Gastrocnemius medialis (tissue), 4 donors: ENCODE measurements around the gene FAT4. TPM values are rescaled to one million over a fixed set of nuclear protein-coding genes. Genes with fewer than 3 reads are reported as not detected.

Source experiments
- ATAC-seq, 2 donors: fragments of 150-250 bp; one replicate each; pipeline ENCODE4 v1.9.1; 2016
- DNase-seq, 2 donors: peaks; one replicate each; pipeline ENCODE4 v3.0.0-alpha.2; 2019
- H3K27ac ChIP-seq, 4 donors: fragments of 200-600 bp; sonication (generic); 1 replicate in 1 of 4; 2 replicates in 3 of 4; pipeline ENCODE4 v1.5.1; 2016 to 2018; ENCODE audit warnings: mild to moderate bottlenecking in 2 of 4, moderate library complexity in 1 of 4
- H3K27me3 ChIP-seq, 3 donors: fragments of 200-600 bp; sonication (generic) in 2 of 3; 1 replicate in 1 of 3; 2 replicates in 2 of 3; pipeline versions ENCODE4 v1.5.1 to v1.6.0; 2016 to 2019; ENCODE audit warnings: mild to moderate bottlenecking in 1 of 3, moderate library complexity in 1 of 3
- H3K36me3 ChIP-seq, 2 donors: fragments of 200-600 bp; sonication (generic) in 1 of 2; one replicate each; pipeline ENCODE4 v1.5.1; 2017 to 2018
- H3K4me1 ChIP-seq, 2 donors: fragments of 200-600 bp; sonication (generic) in 1 of 2; one replicate each; pipeline ENCODE4 v1.5.1; 2016 to 2017; ENCODE audit warnings: mild to moderate bottlenecking in 2 of 2
- H3K4me3 ChIP-seq, 4 donors: fragments of 200-600 bp; sonication (generic) in 3 of 4; 1 replicate in 1 of 4; 2 replicates in 3 of 4; pipeline ENCODE4 v1.5.1; 2016 to 2019; ENCODE audit warnings: mild to moderate bottlenecking in 2 of 4
- H3K9me3 ChIP-seq, 3 donors: fragments of 200-600 bp; sonication (generic) in 2 of 3; 1 replicate in 1 of 3; 2 replicates in 2 of 3; pipeline ENCODE4 v1.5.1; 2016 to 2019
- CTCF ChIP-seq, 5 experiments: fragments of 450-650 bp in 3 of 5; fragments of 200-600 bp in 2 of 5; sonication (generic) in 2 of 5; IDR thresholded peaks in 4 of 5; conservative IDR thresholded peaks in 1 of 5; 1 replicate in 4 of 5; 2 replicates in 1 of 5; pipeline ENCODE4 v1.5.1; 2016 to 2019; ENCODE audit warnings: antibody characterized with exemption in 5 of 5, mild to moderate bottlenecking in 3 of 5, moderate library complexity in 3 of 5
- POLR2A ChIP-seq, 2 donors: fragments of 450-650 bp; IDR thresholded peaks; one replicate each; pipeline ENCODE4 v1.6.1; 2017; ENCODE audit warnings: antibody characterized with exemption in 2 of 2, mild to moderate bottlenecking in 2 of 2, moderate library complexity in 2 of 2
- in situ Hi-C, 4 donors: fragments of 200-750 bp; cut with MboI; loops; one replicate each; pipeline versions ENCODE4 v1.15.0 to v1.8.0; 2017; ENCODE audit warnings: low sequenced_read_pairs in 4 of 4
- intact Hi-C: fragments of 100-400 bp; cut with DNase I; formaldehyde crosslinking; loops from one replicate; pipeline ENCODE4 v1.15.1; 2023; ENCODE audit warnings: low total_unique reads
- total RNA-seq, 4 donors: library from RNA; depleted of rRNA; stranded (reverse); fragments of >200 nt; gene quantifications; one replicate each; pipeline versions ENCODE4 v1.1.0 to v1.2.3, GENCODE V29; 2016

The FAT4 gene
- total RNA-seq, 4 donors from 2014 or later, result 3.4 to 5.3 (median 3.9) TPM

GRCh38 chr4:125297116-125297515 lies 17.6 kb upstream of the FAT4 start:
- TF ChIP-seq CTCF (IDR thresholded peaks at IDR 0.05 in 4 of 5, conservative IDR thresholded peaks at IDR 0.05 in 1 of 5) (no peak), POLR2A (IDR thresholded peaks at IDR 0.05) (no peak)
- H3K9me3 ChIP-seq, result no peaks in the 10 kb centered on the region
- DNase-seq, result no peak
- in situ Hi-C loops (no loop called here), intact Hi-C loops (no loop called here)
- no peak for ATAC-seq
- H3K27ac ChIP-seq, result no peak overlapping the region
- H3K36me3 ChIP-seq, result no peaks in the 10 kb centered on the region
- H3K4me1 ChIP-seq, result no peaks in the 10 kb centered on the region
- H3K4me3 ChIP-seq, result no peak overlapping the region
- no peaks in the 10 kb centered on the region for H3K27me3 ChIP-seq

GRCh38 chr4:125303058-125303457 lies 11.7 kb upstream of the FAT4 start:
- in situ Hi-C loops (loop anchor here in 2 of 4 donors (25.0 kb wide), 2 partner anchors 434 to 1309 kb away; no protein-coding TSS in a partner anchor), intact Hi-C loops (no loop called here)
- no peaks in the 10 kb centered on the region for H3K36me3 ChIP-seq
- no peak overlapping the region for H3K27ac ChIP-seq
- no peak for ATAC-seq
- no peaks in the 10 kb centered on the region for H3K4me1 ChIP-seq
- H3K27me3 ChIP-seq, result no peaks in the 10 kb centered on the region
- H3K4me3 ChIP-seq, result no peak overlapping the region
- no peak for DNase-seq
- H3K9me3 ChIP-seq, result no peaks in the 10 kb centered on the region
- no peak for TF ChIP-seq CTCF (IDR thresholded peaks at IDR 0.05 in 4 of 5, conservative IDR thresholded peaks at IDR 0.05 in 1 of 5)
- no peak for TF ChIP-seq POLR2A (IDR thresholded peaks at IDR 0.05)

- no peak for DNase-seq
- Histone ChIP-seq H3K4me1 (no peaks in the 10 kb centered on the region), H3K27me3 (no peaks in the 10 kb centered on the region), H3K9me3 (no peaks in the 10 kb centered on the region), H3K4me3 (no peak overlapping the region), H3K27ac (no peak overlapping the region), H3K36me3 (no peaks in the 10 kb centered on the region)
- ATAC-seq, result no peak
- TF ChIP-seq CTCF (IDR thresholded peaks at IDR 0.05 in 4 of 5, conservative IDR thresholded peaks at IDR 0.05 in 1 of 5) (no peak), POLR2A (IDR thresholded peaks at IDR 0.05) (no peak)
- in situ Hi-C loops (loop anchor here in 2 of 4 donors (25.0 kb wide), 2 partner anchors 433 to 1308 kb away; no protein-coding TSS in a partner anchor), intact Hi-C loops (no loop called here)
Measured at GRCh38 chr4:125303821-125304220, 10.9 kb upstream of the FAT4 start.

GRCh38 chr4:125306112-125306511 lies 8.6 kb upstream of the FAT4 start:
- no peaks in the 10 kb centered on the region for H3K4me1 ChIP-seq
- H3K4me3 ChIP-seq, result no peak overlapping the region
- in situ Hi-C loops, result loop anchor here in 2 of 4 donors (25.0 kb wide), 2 partner anchors 431 to 1306 kb away; no protein-coding TSS in a partner anchor
- no peaks in the 10 kb centered on the region for H3K27me3 ChIP-seq
- intact Hi-C loops, result no loop called here
- no peak for ATAC-seq
- H3K27ac ChIP-seq, result no peak overlapping the region
- TF ChIP-seq CTCF (IDR thresholded peaks at IDR 0.05 in 4 of 5, conservative IDR thresholded peaks at IDR 0.05 in 1 of 5) (no peak), POLR2A (IDR thresholded peaks at IDR 0.05) (no peak)
- no peaks in the 10 kb centered on the region for H3K9me3 ChIP-seq
- H3K36me3 ChIP-seq, result no peaks in the 10 kb centered on the region
- DNase-seq, result no peak

GRCh38 chr4:125306533-125306932 lies 8.2 kb upstream of the FAT4 start:
- intact Hi-C loops, result no loop called here
- H3K9me3 ChIP-seq, result no peaks in the 10 kb centered on the region
- no peaks in the 10 kb centered on the region for H3K27me3 ChIP-seq
- in situ Hi-C loops, result loop anchor here in 2 of 4 donors (25.0 kb wide), 2 partner anchors 431 to 1306 kb away; no protein-coding TSS in a partner anchor
- H3K4me3 ChIP-seq, result no peak overlapping the region
- H3K36me3 ChIP-seq, result no peaks in the 10 kb centered on the region
- no peak for DNase-seq
- no peak overlapping the region for H3K27ac ChIP-seq
- ATAC-seq, result no peak
- H3K4me1 ChIP-seq, result no peaks in the 10 kb centered on the region
- TF ChIP-seq CTCF (IDR thresholded peaks at IDR 0.05 in 4 of 5, conservative IDR thresholded peaks at IDR 0.05 in 1 of 5) (no peak), POLR2A (IDR thresholded peaks at IDR 0.05) (no peak)
